CD4-positive, alpha-beta T cell treated with Interleukin-4 for 4 hours (primary cell): ENCODE measurements around the gene HVCN1.

Source experiments
- DNase-seq: peaks from one replicate; pipeline ENCODE4 v3.0.0-alpha.2; 2020

The HVCN1 gene

DNA sequence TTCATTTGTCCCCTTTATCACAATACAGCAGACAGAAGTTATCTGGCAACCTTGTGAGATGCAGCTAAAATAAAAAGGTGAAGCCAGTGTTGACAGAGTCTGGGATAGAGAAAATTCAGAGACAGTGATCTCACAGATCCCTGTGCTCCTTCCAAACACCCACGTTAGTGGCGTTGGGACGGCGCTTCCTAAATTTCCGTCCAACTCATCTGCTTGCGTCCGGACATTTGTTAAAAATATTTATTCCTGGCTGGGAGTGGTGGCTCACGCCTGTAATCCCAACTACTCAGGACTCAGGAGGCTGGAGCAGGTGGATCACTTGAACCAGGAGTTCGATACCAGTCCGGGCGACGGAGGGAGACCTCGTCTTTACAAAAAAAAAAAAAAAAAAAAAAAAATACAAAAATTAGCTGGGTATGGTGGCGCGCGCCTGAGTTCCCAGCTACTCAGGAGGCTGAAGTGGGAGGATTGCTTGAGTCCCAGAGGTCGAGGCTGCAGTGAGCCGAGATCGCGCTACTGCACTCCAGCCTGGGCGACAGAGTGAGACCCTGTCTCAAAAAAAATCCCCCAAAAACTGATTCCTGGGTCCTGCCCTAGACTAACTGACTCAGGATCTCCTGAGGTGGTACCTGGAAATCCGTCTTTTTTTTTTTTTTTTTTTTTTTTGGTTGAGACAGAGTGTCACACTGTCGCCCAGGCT is 75.7 kb downstream of the HVCN1 start:
- DNase-seq = no peak

DNA sequence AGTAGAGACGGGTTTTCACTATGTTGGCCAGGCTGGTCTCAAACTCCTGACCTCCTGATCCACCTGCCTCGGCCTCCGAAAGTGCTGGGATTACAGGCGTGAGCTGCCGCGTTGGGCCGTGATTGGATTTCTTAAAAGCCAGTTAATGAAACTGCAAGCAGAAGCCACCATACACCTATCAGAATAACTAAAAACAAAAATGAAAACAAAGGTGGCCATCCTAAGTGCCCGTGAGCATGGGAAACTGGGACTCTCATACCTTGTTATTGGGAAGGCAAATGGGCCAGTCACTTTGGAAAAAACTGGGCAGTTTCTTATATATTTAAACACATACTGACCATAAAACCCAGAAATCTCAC is 82.7 kb downstream of the HVCN1 start:
- DNase-seq = no peak

DNA sequence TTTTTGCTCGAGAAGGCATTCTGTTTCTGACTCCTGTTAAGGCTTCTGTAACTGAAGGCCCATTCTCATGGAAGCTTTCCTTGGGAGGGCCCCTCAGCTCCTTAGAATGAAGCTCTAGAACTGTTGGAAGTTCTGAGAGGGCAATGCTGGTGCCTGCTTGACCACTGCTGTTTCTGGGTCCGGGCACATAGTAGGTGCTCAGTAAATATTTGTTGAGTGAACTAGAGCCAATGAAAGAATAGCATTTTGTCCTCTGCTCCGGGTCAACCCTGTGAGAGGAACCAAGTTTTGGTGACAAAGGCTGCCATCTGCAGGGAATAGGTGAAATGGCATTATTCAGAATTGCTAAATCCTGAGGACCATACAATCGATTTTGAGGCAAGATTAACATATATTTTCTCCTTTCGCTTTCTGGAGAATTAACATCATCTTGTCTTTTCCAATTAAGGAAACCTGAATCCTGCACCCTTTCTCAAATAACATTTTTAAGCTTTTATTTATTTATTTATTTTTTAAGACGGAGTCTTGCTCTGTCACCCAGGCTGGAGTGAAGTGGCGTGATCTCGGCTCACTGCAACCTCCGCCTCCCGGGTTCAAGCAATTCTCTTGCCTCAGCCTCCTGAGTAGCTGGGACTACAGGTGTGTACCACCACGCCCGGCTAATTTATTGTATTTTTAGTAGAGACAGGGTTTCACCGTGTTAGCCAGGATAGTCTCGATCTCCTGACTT is 86.7 kb downstream of the HVCN1 start:
- peak; percentile 76 for DNase-seq

DNA sequence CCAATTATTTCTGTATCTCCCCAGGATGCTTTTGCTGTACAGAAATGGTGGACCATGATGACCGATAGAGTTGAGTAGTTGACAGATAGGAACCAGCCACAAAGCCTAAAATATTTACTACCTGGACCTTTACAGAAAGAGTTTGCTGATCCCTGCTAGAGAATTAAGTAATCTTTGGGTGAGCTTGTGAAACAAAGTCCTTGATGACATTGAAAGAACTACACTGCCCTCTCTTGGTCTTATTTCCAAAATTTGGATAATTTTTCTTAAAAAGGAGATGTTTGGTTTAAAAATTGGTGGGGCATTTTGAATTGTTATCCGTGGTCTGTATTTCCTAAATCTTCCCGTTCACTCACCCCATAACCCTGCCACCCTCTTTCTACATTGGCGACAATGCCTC is 88.7 kb downstream of the HVCN1 start:
- DNase-seq = peak; percentile 74

DNA sequence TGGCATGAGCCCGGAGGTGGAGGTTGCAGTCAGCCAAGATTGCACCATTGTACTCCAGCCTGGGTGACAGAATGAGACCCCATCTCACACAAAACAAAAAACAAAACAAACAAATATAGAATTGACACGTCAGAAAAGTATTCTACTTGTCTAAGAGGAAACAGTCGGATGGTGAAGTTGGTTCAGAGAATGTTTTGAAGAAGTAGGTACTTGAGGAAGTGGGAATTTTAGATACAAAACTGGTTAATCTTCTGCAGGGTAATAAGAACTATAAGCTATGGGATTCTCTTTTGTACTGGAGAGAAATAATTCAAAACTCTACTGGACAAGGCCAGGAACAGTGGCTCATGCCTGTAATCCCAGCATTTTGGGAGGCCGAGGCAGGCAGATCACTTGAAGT is 89.6 kb downstream of the HVCN1 start:
- DNase-seq = no peak
